T47D (cell line): ENCODE data around the gene ARMH3.

Source experiments
- DNase-seq, 2 experiments: peaks; one replicate each; pipeline versions ENCODE4 v3.0.0 to v3.0.0-alpha.2; 2011 to 2012; ENCODE audit warnings: low read depth in 1 of 2, low spot score in 1 of 2
- JUND ChIP-seq: IDR thresholded peaks from 2 replicates; pipeline ENCODE4 v1.6.1; 2012; ENCODE audit warnings: low read depth
- in situ Hi-C: cut with HindIII; loops from 2 replicates; pipeline ENCODE4 v1.10.0; 2016; ENCODE audit warnings: low sequenced_read_pairs, low pct_unique_long_range_greater_than_20kb

The ARMH3 gene

GRCh38 chr10:101829561-101830315 lies 226.2 kb downstream of the ARMH3 start:
- in situ Hi-C loops = no loop called here
- no peak for TF ChIP-seq JUND
- DNase-seq = no peak

- no peak for DNase-seq
- no peak for TF ChIP-seq JUND
- in situ Hi-C loops = no loop called here
Measured at GRCh38 chr10:101828766-101829551, 227.0 kb downstream of the ARMH3 start.

- no peak for TF ChIP-seq JUND
- no peak for DNase-seq
Measured at GRCh38 chr10:101827919-101828600, 227.9 kb downstream of the ARMH3 start.

GRCh38 chr10:101826852-101827434 lies 229.0 kb downstream of the ARMH3 start:
- no peak for TF ChIP-seq JUND
- in situ Hi-C loops = no loop called here
- no peak for DNase-seq

More at GRCh38 chr10:101827919-101828600, 227.9 kb downstream of the ARMH3 start:
- in situ Hi-C loops = no loop called here

- in situ Hi-C loops = no loop called here
- no peak for DNase-seq
- TF ChIP-seq JUND = no peak
Measured at GRCh38 chr10:101824736-101825135, 231.2 kb downstream of the ARMH3 start.

GRCh38 chr10:101818872-101819633 lies 236.9 kb downstream of the ARMH3 start:
- in situ Hi-C loops = no loop called here
- no peak for DNase-seq
- no peak for TF ChIP-seq JUND

- DNase-seq = peak; percentile 97 to 100
- TF ChIP-seq JUND = peak; percentile 89
- in situ Hi-C loops = no loop called here
Measured at GRCh38 chr10:101818119-101818871, 237.7 kb downstream of the ARMH3 start, which contains the start of gene OGA. Gene OGA (minus strand): TSS chr10:101818444. CDS start chr10:101818022, 422 bp downstream.

- in situ Hi-C loops = no loop called here
- peak; percentile 70 to 97 for DNase-seq
- TF ChIP-seq JUND = no peak
Measured at GRCh38 chr10:101817337-101818118, 238.4 kb downstream of the ARMH3 start.

- TF ChIP-seq JUND = no peak
Measured at GRCh38 chr10:101816913-101817336, 239.0 kb downstream of the ARMH3 start.

GRCh38 chr10:101816376-101816775 lies 239.6 kb downstream of the ARMH3 start:
- no peak for TF ChIP-seq JUND
- in situ Hi-C loops = no loop called here
- no peak for DNase-seq

More at GRCh38 chr10:101816913-101817336, 239.0 kb downstream of the ARMH3 start:
- in situ Hi-C loops = no loop called here
- DNase-seq = no peak
